H1 (cell line): ENCODE data around the gene EIF4EBP2. TPM values are rescaled to one million over a fixed set of nuclear protein-coding genes. Genes with fewer than 3 reads are reported as not detected.
A peak's percentile ranks its signal among the peaks of the same experiment; 100 is the strongest.

Source experiments
- CTCF ChIA-PET: fragments of 300-600 bp; sonication (Branson Sonifier 250); formaldehyde crosslinking; loops from one replicate; lab custom pipeline; 2021; ENCODE audit not compliant: partially characterized antibody; lab: Charles Lee
- POLR2A ChIA-PET: fragments of 300-600 bp; sonication (Branson Sonifier 250); formaldehyde crosslinking; loops from one replicate; lab custom pipeline; 2021; ENCODE audit warnings: inconsistent platforms; ENCODE audit not compliant: partially characterized antibody; lab: Charles Lee
- DNase-seq, 2 experiments: peaks; one replicate each; pipeline versions ENCODE4 v3.0.0 to v3.0.0-alpha.2; 2010 to 2022; ENCODE audit warnings: low spot score in 2 of 2, low read depth in 1 of 2, mixed read lengths in 1 of 2
- FAIRE-seq: peaks from 2 replicates; lab custom pipeline; 2011; peaks lifted over from hg19 to GRCh38; lab: Jason Lieb, UNC
- H2AFZ ChIP-seq: 2 replicates; pipeline ENCODE4 v1.8.1; 2012; ENCODE audit warnings: low read length, inconsistent platforms
- H2AK5ac ChIP-seq: 2 replicates; pipeline ENCODE4 v1.6.1; 2013; ENCODE audit warnings: low read depth, low read length
- H2BK120ac ChIP-seq: replicated peaks from 2 replicates; pipeline ENCODE3; 2013; ENCODE audit warnings: low read depth, low read length, inconsistent platforms
- H2BK12ac ChIP-seq: 2 replicates; pipeline ENCODE4 v1.6.1; 2013; ENCODE audit warnings: low read depth, low read length
- H2BK15ac ChIP-seq: 2 replicates; pipeline ENCODE4 v1.6.1; 2013; ENCODE audit warnings: low read length
- H2BK20ac ChIP-seq: 2 replicates; pipeline ENCODE4 v1.6.1; 2013; ENCODE audit warnings: low read length
- H2BK5ac ChIP-seq: 2 replicates; pipeline ENCODE4 v1.6.1; 2013; ENCODE audit warnings: low read depth, low read length
- H3K14ac ChIP-seq: 2 replicates; pipeline ENCODE4 v1.6.1; 2013; ENCODE audit warnings: inconsistent platforms; ENCODE audit not compliant: insufficient read length
- H3K18ac ChIP-seq: 2 replicates; pipeline ENCODE4 v1.6.1; 2013; ENCODE audit warnings: low read length; ENCODE audit errors: extremely low read depth
- H3K23ac ChIP-seq: 2 replicates; pipeline ENCODE4 v1.6.1; 2013; ENCODE audit warnings: inconsistent platforms; ENCODE audit not compliant: insufficient read length
- H3K23me2 ChIP-seq: 2 replicates; pipeline ENCODE4 v1.6.1; 2013; ENCODE audit warnings: low read depth, low read length
- H3K27ac ChIP-seq: 2 replicates; pipeline ENCODE4 v1.6.1; 2011; ENCODE audit warnings: low read depth, low read length, inconsistent platforms
- H3K27me3 ChIP-seq, 4 experiments: replicated peaks in 1 of 4; 1 replicate in 1 of 4; 2 replicates in 3 of 4; pipeline versions ENCODE4 v1.6.1 to v1.8.1; 2011 to 2013; ENCODE audit warnings: low read length in 3 of 4, mild to moderate bottlenecking in 3 of 4, inconsistent platforms in 2 of 4, mixed read lengths in 2 of 4, moderate library complexity in 1 of 4; ENCODE audit not compliant: control insufficient read depth in 3 of 4, insufficient read depth in 3 of 4; ENCODE audit errors: extremely low read depth in 1 of 4
- H3K36me3 ChIP-seq, 4 experiments: 2 replicates each; pipeline versions ENCODE4 v1.6.1 to v1.8.1; 2011 to 2013; ENCODE audit warnings: mild to moderate bottlenecking in 4 of 4, low read length in 3 of 4, moderate library complexity in 2 of 4, control low read depth in 1 of 4, inconsistent platforms in 1 of 4; ENCODE audit not compliant: insufficient read depth in 4 of 4, control insufficient read depth in 2 of 4
- H3K4ac ChIP-seq: replicated peaks from 2 replicates; pipeline ENCODE3; 2013; ENCODE audit warnings: low read length, low read depth, mixed read lengths, inconsistent platforms; ENCODE audit not compliant: insufficient read length
- H3K4me1 ChIP-seq, 4 experiments: replicated peaks in 1 of 4; 1 replicate in 1 of 4; 2 replicates in 3 of 4; pipeline versions ENCODE4 v1.6.1 to v1.8.1; 2011 to 2013; ENCODE audit warnings: low read length in 3 of 4, inconsistent platforms in 2 of 4, mixed read lengths in 1 of 4; ENCODE audit not compliant: insufficient read depth in 4 of 4, control insufficient read depth in 3 of 4
- H3K4me2 ChIP-seq, 2 experiments: 2 replicates each; pipeline versions ENCODE4 v1.6.1 to v1.8.1; 2011 to 2013; ENCODE audit warnings: low read depth in 2 of 2, low read length in 2 of 2, control low read depth in 1 of 2, inconsistent platforms in 1 of 2, mild to moderate bottlenecking in 1 of 2; ENCODE audit not compliant: insufficient read depth in 1 of 2
- H3K4me3 ChIP-seq, 4 experiments: fragments of 200-600, 300-600 bp in 1 of 4; sonication (generic), shearing (Covaris generic), sonication (Bioruptor Twin) in 1 of 4; 2 replicates each; pipeline versions ENCODE4 v1.5.1 to v1.8.1; 2011 to 2016; ENCODE audit warnings: low read length in 4 of 4, low read depth in 3 of 4, control low read depth in 2 of 4, inconsistent platforms in 2 of 4, mild to moderate bottlenecking in 2 of 4, mixed read lengths in 1 of 4, moderate library complexity in 1 of 4; ENCODE audit not compliant: insufficient read depth in 2 of 4; ENCODE audit errors: extremely low read depth in 1 of 4
- H3K56ac ChIP-seq: replicated peaks from 2 replicates; pipeline ENCODE3; 2013; ENCODE audit warnings: low read depth, mild to moderate bottlenecking, mixed read lengths, low read length, inconsistent platforms; ENCODE audit not compliant: insufficient read length
- H3K79me1 ChIP-seq: 2 replicates; pipeline ENCODE4 v1.6.1; 2013; ENCODE audit warnings: low read depth, low read length, control low read depth
- H3K79me2 ChIP-seq, 2 experiments: 2 replicates each; pipeline versions ENCODE4 v1.6.1 to v1.8.1; 2012 to 2013; ENCODE audit warnings: low read length in 2 of 2, mild to moderate bottlenecking in 2 of 2, inconsistent platforms in 1 of 2; ENCODE audit not compliant: insufficient read depth in 2 of 2, control insufficient read depth in 1 of 2
- H3K9ac ChIP-seq, 4 experiments: replicated peaks in 1 of 4; 1 replicate in 1 of 4; 2 replicates in 3 of 4; pipeline versions ENCODE4 v1.6.1 to v1.8.1; 2011 to 2013; ENCODE audit warnings: low read depth in 3 of 4, low read length in 3 of 4, control low read depth in 2 of 4, mild to moderate bottlenecking in 2 of 4, moderate library complexity in 2 of 4, inconsistent platforms in 1 of 4; ENCODE audit errors: extremely low read depth in 1 of 4
- H3K9me3 ChIP-seq, 2 experiments: 2 replicates each; pipeline versions ENCODE4 v1.6.1 to v1.8.1; 2012 to 2013; ENCODE audit warnings: mild to moderate bottlenecking in 2 of 2, moderate library complexity in 2 of 2, control low read depth in 1 of 2, inconsistent platforms in 1 of 2, low read depth in 1 of 2, low read length in 1 of 2, mixed read lengths in 1 of 2; ENCODE audit not compliant: insufficient read depth in 2 of 2
- H4K20me1 ChIP-seq, 2 experiments: replicated peaks in 1 of 2; 2 replicates each; pipeline versions ENCODE3 to v1.8.1; 2011 to 2013; ENCODE audit warnings: inconsistent platforms in 2 of 2, low read length in 2 of 2, mild to moderate bottlenecking in 1 of 2; ENCODE audit not compliant: insufficient read depth in 2 of 2, control insufficient read depth in 1 of 2
- H4K5ac ChIP-seq: 2 replicates; pipeline ENCODE4 v1.6.1; 2013; ENCODE audit warnings: low read length, low read depth, mixed read lengths, inconsistent platforms; ENCODE audit not compliant: insufficient read length
- H4K8ac ChIP-seq: 2 replicates; pipeline ENCODE4 v1.8.0; 2013; ENCODE audit warnings: mild to moderate bottlenecking, moderate library complexity, low read length, inconsistent platforms; ENCODE audit not compliant: insufficient read depth; ENCODE audit errors: extremely low read depth
- H4K91ac ChIP-seq: replicated peaks from 2 replicates; pipeline ENCODE3; 2013; ENCODE audit warnings: low read length, mixed read lengths, inconsistent platforms; ENCODE audit not compliant: insufficient read length
- BACH1 ChIP-seq: IDR thresholded peaks from 2 replicates; pipeline ENCODE4 v1.6.1; 2012; ENCODE audit warnings: low read length, improper control_type of control experiment
- CREB1 ChIP-seq: IDR thresholded peaks from 2 replicates; pipeline ENCODE4 v1.6.1; 2012; ENCODE audit warnings: inconsistent platforms
- E2F6 ChIP-seq: IDR thresholded peaks from 2 replicates; pipeline ENCODE4 v1.6.1; 2012; ENCODE audit warnings: inconsistent platforms
- HDAC2 ChIP-seq, 2 experiments: fragments of 300-600 bp in 1 of 2; sonication (generic) in 1 of 2; IDR thresholded peaks; 2 replicates each; pipeline ENCODE4 v1.6.1; 2011 to 2012; ENCODE audit warnings: low read depth in 2 of 2, low read length in 2 of 2, mild to moderate bottlenecking in 2 of 2, moderate library complexity in 2 of 2, borderline replicate concordance in 1 of 2, inconsistent platforms in 1 of 2
- JUN ChIP-seq: IDR thresholded peaks from 2 replicates; pipeline ENCODE4 v1.6.1; 2011; ENCODE audit warnings: low read depth, mild to moderate bottlenecking, improper control_type of control experiment, low read length
- MAX ChIP-seq: IDR thresholded peaks from 2 replicates; pipeline ENCODE4 v1.6.1; 2012; ENCODE audit warnings: inconsistent platforms
- POLR2A ChIP-seq, 2 experiments: IDR thresholded peaks; 1 replicate in 1 of 2; 2 replicates in 1 of 2; pipeline ENCODE4 v1.6.1; 2011; ENCODE audit warnings: low read depth in 2 of 2, low read length in 2 of 2, mild to moderate bottlenecking in 2 of 2; ENCODE audit errors: control extremely low read depth in 1 of 2
- SAP30 ChIP-seq: fragments of 300-600 bp; sonication (generic); IDR thresholded peaks from 2 replicates; pipeline ENCODE4 v1.7.1; 2012; ENCODE audit warnings: low read length, moderate library complexity, mild to moderate bottlenecking, inconsistent platforms; ENCODE audit not compliant: insufficient read depth, insufficient replicate concordance
- WGBS, 2 experiments: shearing (Covaris generic) in 1 of 2; methylation state at CpG; one replicate each; pipeline versions ENCODE4 v1.1.6 to v1.1.7; 2013 to 2015; ENCODE audit warnings: low lambda C conversion rate in 2 of 2, mixed read lengths in 2 of 2, inconsistent platforms in 1 of 2, low coverage in 1 of 2, missing lambda C conversion rate in 1 of 2; ENCODE audit not compliant: insufficient replicate concordance in 2 of 2, insufficient coverage in 1 of 2, insufficient read length in 1 of 2; ENCODE audit errors: extremely low coverage in 1 of 2, missing lambda C conversion rate in 1 of 2; 5-methylcytosine and 5-hydroxymethylcytosine counted together
- polyA plus RNA-seq, 7 experiments: library from polyadenylated mRNA; depleted of rRNA in 3 of 7; stranded (reverse) in 5 of 7; unstranded in 2 of 7; fragments of >200 nt in 5 of 7; fragments of 200-250 nt in 2 of 7; gene quantifications; 1 replicate in 5 of 7; 2 replicates in 1 of 7; 4 replicates in 1 of 7; pipeline versions ENCODE4 v1.2.1 to v1.2.3, GENCODE V29; 2011 to 2013; ENCODE audit warnings: missing spikeins in 2 of 7, mixed read lengths in 2 of 7
- total RNA-seq: library from RNA; stranded (reverse); fragmentation: NEBNext Ultra II Directional; extraction: Animal tissue kit (Norgen Biotek cat#: 25700); gene quantifications from 2 replicates; pipeline ENCODE4 v1.2.1, GENCODE V29; 2021

The EIF4EBP2 gene
- total and polyA plus RNA-seq, 2 of the 8 experiments (the other 6 are each of a cell fraction or from before 2014, with no cell fraction given): 55.3 to 144 TPM

GRCh38 chr10:70477661-70478162, 73.8 kb downstream of the EIF4EBP2 start:
- H4K20me1 ChIP-seq: peaks cover 0 to 7% of the 10 kb centered on the region in 2 experiments
- no peak overlapping the region for H2BK120ac ChIP-seq
- FAIRE-seq (no peak), DNase-seq (peak in 1 of 2 experiments; percentile 59)
- peak overlapping the region; percentile 64 to 84 (median 70) for H3K4me3 ChIP-seq
- H3K4ac ChIP-seq: peak overlapping the region; percentile 75
- H3K18ac ChIP-seq: peak overlapping the region; percentile 97; the same call in 1 of the 2 replicates
- no peak overlapping the region for H2BK20ac ChIP-seq
- H3K9ac ChIP-seq: peak overlapping the region in 2 of 4 experiments; percentile 42 to 44; a peak in 4 of 7 replicates
- H3K14ac ChIP-seq: no peak overlapping the region
- peak overlapping the region; percentile 66; the same call in 1 of the 2 replicates for H2BK5ac ChIP-seq
- peak overlapping the region; percentile 72 to 94 for H3K4me2 ChIP-seq
- H3K79me2 ChIP-seq: peaks cover 0 to 25% of the 10 kb centered on the region in 2 experiments; a peak in 3 of 4 replicates
- H3K56ac ChIP-seq: peak overlapping the region; percentile 28
- 0 out of 2 replicates have a peak overlapping the region, but pooled peaks have one; percentile 89 for H2AK5ac ChIP-seq
- 0 out of 2 replicates have a peak overlapping the region, but pooled peaks have one; percentile 89 for H2BK15ac ChIP-seq
- peak overlapping the region; percentile 8 for H4K5ac ChIP-seq
- no peaks in the 10 kb centered on the region for H3K36me3 ChIP-seq
- no peak overlapping the region for H3K23ac ChIP-seq
- CTCF ChIA-PET: interaction anchor here (1.0 to 43.0 kb wide), 14 partner anchors 9 to 81 kb away, joined by 3 to 908 read pairs (median 4); no protein-coding TSS in a partner anchor
- TF ChIP-seq SAP30: no peak
- TF ChIP-seq JUN: no peak
- peak; percentile 83 for TF ChIP-seq MAX
- TF ChIP-seq CREB1: 0 out of 2 replicates have a peak, but pooled peaks have one; percentile 23
- peak; percentile 33; the same call in 1 of the 2 replicates for TF ChIP-seq E2F6
- TF ChIP-seq BACH1: peak; percentile 20; the same call in 1 of the 2 replicates
- no peak for TF ChIP-seq POLR2A (IDR thresholded peaks at IDR 0.05; ENCODE audit: control extremely low read depth in 1 of 2, low read depth in 2 of 2, low read length in 2 of 2)
- peak in 1 of 2 experiments; percentile 40; a peak in 1 of 4 replicates for TF ChIP-seq HDAC2 (IDR thresholded peaks at IDR 0.05; ENCODE audit: borderline replicate concordance in 1 of 2, low read depth in 2 of 2, low read length in 2 of 2)
- peaks cover 9 to 22% (median 18%) of the 10 kb centered on the region in 4 experiments for H3K4me1 ChIP-seq
- peak overlapping the region; percentile 92 for H4K8ac ChIP-seq
- WGBS, 2 experiments: 5% methylated on average over 24 of the region's 27 CpGs; no CpG with 5 or more reads in 1 of the 2 experiments
- H2BK12ac ChIP-seq: peak overlapping the region; percentile 68; the same call in 1 of the 2 replicates
- H3K27ac ChIP-seq: no peak overlapping the region
- peaks cover 0 to 6% (median 2%) of the 10 kb centered on the region in 4 experiments; a peak in 3 of 7 replicates for H3K27me3 ChIP-seq
- H3K9me3 ChIP-seq: no peaks in the 10 kb centered on the region
- peaks cover under 1% of the 10 kb centered on the region for H3K79me1 ChIP-seq
- POLR2A ChIA-PET: interaction anchor here (0.9 to 2.0 kb wide), 11 partner anchors 9 to 61 kb away, joined by 3 to 7 read pairs (median 5); no protein-coding TSS in a partner anchor
- no peak overlapping the region for H2AFZ ChIP-seq
- H3K23me2 ChIP-seq: peaks cover 17% of the 10 kb centered on the region; the same call in 1 of the 2 replicates
- peak overlapping the region; percentile 89 for H4K91ac ChIP-seq
